Upper lobe of left lung (tissue), 4 donors: ENCODE measurements around the gene SLC6A17.

Experiments
- POLR2A ChIP-seq, 4 donors: fragments of 450-650 bp; IDR thresholded peaks; one replicate each; pipeline ENCODE4 v1.5.1; 2016 to 2017; ENCODE audit warnings: antibody characterized with exemption in 4 of 4, mild to moderate bottlenecking in 2 of 4
- POLR2AphosphoS5 ChIP-seq, 2 donors: sonication (generic); formaldehyde crosslinking; IDR thresholded peaks; one replicate each; pipeline ENCODE4 v1.5.1; 2017; ENCODE audit warnings: antibody characterized with exemption in 2 of 2
- TF ChIP-seq, protein P1 (sequence below), 6 experiments: fragments of 450-650 bp in 4 of 6; fragments of 200-600 bp in 2 of 6; sonication (generic) in 2 of 6; IDR thresholded peaks; one replicate each; pipeline ENCODE4 v1.5.1; 2016 to 2019; ENCODE audit warnings: antibody characterized with exemption in 6 of 6

DNA sequence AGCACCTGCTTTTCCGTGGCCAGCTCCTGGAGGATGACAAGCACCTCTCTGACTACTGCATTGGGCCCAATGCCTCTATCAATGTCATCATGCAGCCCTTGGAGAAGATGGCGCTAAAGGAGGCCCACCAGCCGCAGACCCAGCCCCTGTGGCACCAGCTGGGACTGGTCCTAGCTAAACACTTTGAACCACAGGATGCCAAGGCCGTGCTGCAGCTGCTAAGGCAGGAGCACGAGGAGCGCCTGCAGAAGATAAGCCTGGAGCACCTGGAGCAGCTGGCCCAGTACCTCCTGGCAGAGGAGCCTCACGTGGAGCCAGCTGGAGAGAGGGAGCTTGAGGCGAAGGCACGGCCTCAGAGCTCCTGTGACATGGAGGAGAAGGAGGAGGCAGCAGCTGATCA is 37.6 kb upstream of the SLC6A17 start:
- TF ChIP-seq, protein P1, sequence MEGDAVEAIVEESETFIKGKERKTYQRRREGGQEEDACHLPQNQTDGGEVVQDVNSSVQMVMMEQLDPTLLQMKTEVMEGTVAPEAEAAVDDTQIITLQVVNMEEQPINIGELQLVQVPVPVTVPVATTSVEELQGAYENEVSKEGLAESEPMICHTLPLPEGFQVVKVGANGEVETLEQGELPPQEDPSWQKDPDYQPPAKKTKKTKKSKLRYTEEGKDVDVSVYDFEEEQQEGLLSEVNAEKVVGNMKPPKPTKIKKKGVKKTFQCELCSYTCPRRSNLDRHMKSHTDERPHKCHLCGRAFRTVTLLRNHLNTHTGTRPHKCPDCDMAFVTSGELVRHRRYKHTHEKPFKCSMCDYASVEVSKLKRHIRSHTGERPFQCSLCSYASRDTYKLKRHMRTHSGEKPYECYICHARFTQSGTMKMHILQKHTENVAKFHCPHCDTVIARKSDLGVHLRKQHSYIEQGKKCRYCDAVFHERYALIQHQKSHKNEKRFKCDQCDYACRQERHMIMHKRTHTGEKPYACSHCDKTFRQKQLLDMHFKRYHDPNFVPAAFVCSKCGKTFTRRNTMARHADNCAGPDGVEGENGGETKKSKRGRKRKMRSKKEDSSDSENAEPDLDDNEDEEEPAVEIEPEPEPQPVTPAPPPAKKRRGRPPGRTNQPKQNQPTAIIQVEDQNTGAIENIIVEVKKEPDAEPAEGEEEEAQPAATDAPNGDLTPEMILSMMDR (IDR thresholded peaks at IDR 0.05) = no peak
- no peak for TF ChIP-seq POLR2A (IDR thresholded peaks at IDR 0.05)
- no peak for TF ChIP-seq POLR2AphosphoS5 (IDR thresholded peaks at IDR 0.05)
